ENCODE results near the gene GPANK1.

DNA sequence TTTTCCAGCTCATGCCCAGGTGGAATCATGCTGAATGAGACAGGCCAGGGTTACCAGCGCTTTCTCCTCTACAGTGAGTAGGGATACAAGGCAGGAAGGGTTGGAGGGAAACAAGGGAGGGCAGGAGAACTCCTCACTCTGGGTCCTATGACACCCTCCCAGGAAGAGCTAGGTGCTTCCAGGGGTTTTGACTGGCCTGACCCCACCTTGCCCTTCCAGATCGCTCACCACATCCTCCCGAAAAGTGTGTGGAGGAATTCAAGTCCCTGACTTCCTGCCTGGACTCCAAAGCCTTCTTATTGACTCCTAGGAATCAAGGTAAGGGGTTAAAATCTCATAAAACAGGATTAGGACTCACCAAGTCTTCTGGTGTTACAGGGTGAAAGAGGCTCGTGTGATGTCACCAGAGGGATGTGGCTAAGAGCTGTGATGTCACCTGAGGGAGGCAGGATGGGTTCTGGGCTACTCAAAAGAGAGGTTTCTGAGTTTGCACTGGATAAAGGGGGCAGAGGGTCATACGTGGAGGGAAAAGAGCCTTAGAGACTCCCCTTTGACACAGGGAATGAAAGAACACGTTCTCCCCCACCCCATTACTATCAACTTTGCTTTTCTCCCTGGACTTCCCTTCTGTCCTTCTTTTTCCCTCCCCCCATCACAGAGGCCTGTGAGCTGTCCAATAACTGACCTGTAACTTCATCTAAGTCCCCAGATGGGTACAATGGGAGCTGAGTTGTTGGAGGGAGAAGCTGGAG lies 7.2 kb downstream of the GPANK1 start:
- TF ChIP-seq CTCF (CRISPR knock-in tag; IDR thresholded peaks at IDR 0.05) (no peak), CREB1 (IDR thresholded peaks at IDR 0.05) (peak; percentile 85), CREB1 (CRISPR knock-in tag; IDR thresholded peaks at IDR 0.05) (no peak), ZFP36 (IDR thresholded peaks at IDR 0.05; ENCODE audit: borderline replicate concordance, low read depth, low read length, partially characterized antibody) (no peak), ZMYM2 (CRISPR knock-in tag; IDR thresholded peaks at IDR 0.05) (no peak), KDM1A (CRISPR knock-in tag; IDR thresholded peaks at IDR 0.05) (no peak), MYPOP (CRISPR knock-in tag; IDR thresholded peaks at IDR 0.05) (no peak), TP53 (CRISPR knock-in tag; conservative IDR thresholded peaks at IDR 0.05) (no peak), ZNF724P (CRISPR knock-in tag; IDR thresholded peaks at IDR 0.05; ENCODE audit: borderline replicate concordance) (no peak), ZNF3 (CRISPR knock-in tag; IDR thresholded peaks at IDR 0.05) (no peak), ZNF609 (CRISPR knock-in tag; IDR thresholded peaks at IDR 0.05; ENCODE audit: borderline replicate concordance) (no peak), ETV6 (CRISPR knock-in tag; conservative IDR thresholded peaks at IDR 0.05) (no peak), MTA1 (CRISPR knock-in tag; IDR thresholded peaks at IDR 0.05; ENCODE audit: borderline replicate concordance) (no peak), ZNF138 (CRISPR knock-in tag; IDR thresholded peaks at IDR 0.05; ENCODE audit: low read depth) (no peak)
- TF ChIP-seq, protein P1, sequence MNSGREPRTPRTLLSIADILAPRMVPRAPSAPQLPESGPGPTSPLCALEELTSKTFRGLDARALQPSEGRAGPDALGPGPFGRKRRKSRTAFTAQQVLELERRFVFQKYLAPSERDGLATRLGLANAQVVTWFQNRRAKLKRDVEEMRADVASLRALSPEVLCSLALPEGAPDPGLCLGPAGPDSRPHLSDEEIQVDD (CRISPR knock-in tag; IDR thresholded peaks at IDR 0.05; ENCODE audit: borderline replicate concordance) = no peak

Measured in HepG2 (cell line).